Stimulated activated naive CD8-positive, alpha-beta T cell treated with anti-CD3 and anti-CD28 coated beads, Interleukin-15, amount 100 ng/mL, for 72 hours (primary cell): Measurements from ENCODE around the gene ERP44.
A peak's percentile ranks its signal among the peaks of the same experiment; 100 is the strongest.
"Not testable (repeated sequence)": the region's sequence is repeated elsewhere in the genome, so short reads cannot be mapped to it uniquely, and the experiment has no call there.

Experiments
- ATAC-seq: fragments of 150-1000 bp; cut with Tn5 transposase; 2 replicates; pipeline ENCODE4 v1.10.0; 2021; ENCODE audit warnings: mild to moderate bottlenecking, moderate library complexity
- DNase-seq, 2 donors: peaks; one replicate each; pipeline ENCODE4 v3.0.0; 2021 to 2022
- H3K27ac Mint-ChIP-seq, 2 donors: one replicate each; pipeline ENCODE4 v1.8.0; 2022; ENCODE audit warnings: mild to moderate bottlenecking in 2 of 2, mixed read lengths in 2 of 2, moderate library complexity in 2 of 2
- H3K27me3 Mint-ChIP-seq: one replicate; pipeline ENCODE4 v1.8.0; 2022; ENCODE audit warnings: mixed read lengths
- H3K4me1 Mint-ChIP-seq: one replicate; pipeline ENCODE4 v1.8.0; 2022; ENCODE audit warnings: mild to moderate bottlenecking, mixed read lengths
- H3K4me3 Mint-ChIP-seq, 2 donors: one replicate each; pipeline ENCODE4 v1.8.0; 2022; ENCODE audit warnings: mild to moderate bottlenecking in 2 of 2, mixed read lengths in 2 of 2, moderate library complexity in 1 of 2
- H3K9me3 Mint-ChIP-seq, 2 donors: one replicate each; pipeline ENCODE4 v1.8.0; 2022; ENCODE audit warnings: mixed read lengths in 2 of 2

Gene ERP44

DNA sequence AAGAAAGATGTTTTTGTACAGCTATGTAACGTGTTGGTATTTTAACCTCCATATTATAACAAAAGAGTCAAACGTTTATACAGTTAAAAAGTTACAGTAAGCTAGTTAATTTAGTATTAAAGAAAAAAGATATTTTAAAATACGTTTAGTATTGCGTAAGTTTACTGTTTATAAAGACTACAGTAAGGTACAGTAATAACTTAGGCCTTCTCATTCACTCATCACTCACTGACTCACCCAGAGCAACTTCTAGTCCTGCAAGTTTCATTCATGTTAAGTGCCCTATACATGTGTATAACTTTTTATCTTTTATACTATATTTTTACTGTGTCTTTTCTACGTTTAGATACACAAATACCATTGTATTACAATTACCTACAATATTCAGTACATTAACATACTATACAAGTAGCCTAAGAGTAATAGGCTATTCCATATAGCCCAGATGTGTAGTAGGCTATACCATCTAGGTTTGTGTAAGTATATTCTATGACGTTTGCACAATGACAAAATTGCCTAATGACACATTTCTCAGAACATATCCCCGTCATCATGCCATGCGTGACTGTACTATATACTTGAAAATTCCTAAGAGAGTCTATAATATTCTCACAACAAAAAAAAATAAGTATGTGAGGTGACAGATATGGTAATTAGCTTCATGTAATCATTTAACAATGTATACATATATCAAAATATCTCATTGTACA lies 33.8 kb downstream of the ERP44 start:
- Mint-ChIP-seq H3K9me3 (no peaks in the 10 kb centered on the region), H3K4me1 (peaks cover 14% of the 10 kb centered on the region), H3K27me3 (no peaks in the 10 kb centered on the region), H3K27ac (no peak overlapping the region), H3K4me3 (no peak overlapping the region)
- DNase-seq (no peak), ATAC-seq (no peak)

GRCh38 chr9:100063185-100063584 lies 35.6 kb downstream of the ERP44 start:
- Mint-ChIP-seq H3K27me3 (no peaks in the 10 kb centered on the region), H3K4me1 (peaks cover 18% of the 10 kb centered on the region), H3K9me3 (no peaks in the 10 kb centered on the region), H3K4me3 (no peak overlapping the region), H3K27ac (no peak overlapping the region)
- DNase-seq, result no peak
- ATAC-seq, result no peak

GRCh38 chr9:100062683-100063082 lies 36.1 kb downstream of the ERP44 start:
- not testable (repeated sequence) for H3K27ac Mint-ChIP-seq, H3K27me3 Mint-ChIP-seq, ATAC-seq, H3K9me3 Mint-ChIP-seq, DNase-seq, H3K4me3 Mint-ChIP-seq
- H3K4me1 Mint-ChIP-seq, result peaks cover 18% of the 10 kb centered on the region

DNA sequence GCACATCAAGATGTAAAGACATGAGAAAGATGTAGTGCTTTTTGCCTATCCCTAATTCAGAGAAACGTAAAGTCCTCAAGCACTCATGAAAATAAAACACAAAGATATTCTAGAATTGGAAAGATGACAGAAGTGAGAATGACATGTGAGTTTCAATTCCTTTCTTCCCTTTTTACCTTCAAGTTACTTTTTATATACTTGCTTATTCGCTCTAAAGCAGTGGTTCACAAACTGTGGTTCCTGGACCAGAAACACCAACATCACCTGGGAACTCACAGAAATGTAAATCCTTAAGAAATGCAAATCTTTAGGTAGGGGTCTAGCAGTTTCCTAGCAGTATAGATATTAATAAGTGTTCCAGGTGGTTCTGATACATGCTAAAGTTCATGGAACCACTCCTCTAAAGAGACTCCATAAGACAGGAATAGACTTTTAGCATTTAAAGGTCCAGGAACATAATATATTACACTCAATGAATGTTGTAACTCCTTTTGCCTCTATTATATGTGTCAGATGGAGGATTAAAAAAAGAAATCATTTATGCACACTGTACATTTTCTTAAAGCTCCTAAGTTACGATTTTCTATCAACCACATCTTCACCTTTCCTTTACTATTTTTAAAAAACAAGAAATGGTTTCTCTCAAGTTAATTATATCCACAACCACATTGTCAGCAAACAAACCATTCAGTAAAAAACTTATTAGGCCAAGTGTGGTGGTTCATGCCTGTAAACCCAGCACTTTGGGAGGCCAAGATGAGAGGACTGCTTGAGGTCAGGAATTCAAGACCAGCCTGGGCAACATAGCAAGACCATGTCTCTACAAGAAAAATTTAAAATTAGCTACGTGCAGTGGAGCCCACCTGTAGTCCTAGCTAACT lies 39.9 kb downstream of the ERP44 start:
- H3K27me3 Mint-ChIP-seq, result no peaks in the 10 kb centered on the region
- H3K9me3 Mint-ChIP-seq, result no peaks in the 10 kb centered on the region
- ATAC-seq (no peak), DNase-seq (no peak)
- peaks cover 6% of the 10 kb centered on the region for H3K4me1 Mint-ChIP-seq
- no peak overlapping the region for H3K27ac Mint-ChIP-seq
- H3K4me3 Mint-ChIP-seq, result no peak overlapping the region

- DNase-seq (no peak), ATAC-seq (no peak)
- H3K4me3 Mint-ChIP-seq, result no peak overlapping the region
- H3K4me1 Mint-ChIP-seq, result peaks cover 6% of the 10 kb centered on the region
- H3K27me3 Mint-ChIP-seq, result no peaks in the 10 kb centered on the region
- H3K27ac Mint-ChIP-seq, result peak overlapping the region in 1 of 2 donors; percentile 7
- no peaks in the 10 kb centered on the region for H3K9me3 Mint-ChIP-seq
Observed at GRCh38 chr9:100057624-100058023, 41.2 kb downstream of the ERP44 start.

GRCh38 chr9:100056561-100056960 lies 42.2 kb downstream of the ERP44 start:
- H3K27ac Mint-ChIP-seq, result peak overlapping the region in 1 of 2 donors; percentile 36
- H3K27me3 Mint-ChIP-seq, result no peaks in the 10 kb centered on the region
- no peak for DNase-seq
- H3K4me3 Mint-ChIP-seq, result no peak overlapping the region
- ATAC-seq, result no peak
- peaks cover 11% of the 10 kb centered on the region for H3K4me1 Mint-ChIP-seq
- no peaks in the 10 kb centered on the region for H3K9me3 Mint-ChIP-seq

- Mint-ChIP-seq H3K9me3 (no peaks in the 10 kb centered on the region), H3K27ac (no peak overlapping the region), H3K4me3 (no peak overlapping the region), H3K4me1 (peaks cover 5% of the 10 kb centered on the region), H3K27me3 (no peaks in the 10 kb centered on the region)
- DNase-seq, result no peak
- no peak for ATAC-seq
Observed at GRCh38 chr9:100052375-100052774, 46.4 kb downstream of the ERP44 start.

GRCh38 chr9:100049551-100049950 lies 49.2 kb downstream of the ERP44 start:
- no peak overlapping the region for H3K4me3 Mint-ChIP-seq

DNA sequence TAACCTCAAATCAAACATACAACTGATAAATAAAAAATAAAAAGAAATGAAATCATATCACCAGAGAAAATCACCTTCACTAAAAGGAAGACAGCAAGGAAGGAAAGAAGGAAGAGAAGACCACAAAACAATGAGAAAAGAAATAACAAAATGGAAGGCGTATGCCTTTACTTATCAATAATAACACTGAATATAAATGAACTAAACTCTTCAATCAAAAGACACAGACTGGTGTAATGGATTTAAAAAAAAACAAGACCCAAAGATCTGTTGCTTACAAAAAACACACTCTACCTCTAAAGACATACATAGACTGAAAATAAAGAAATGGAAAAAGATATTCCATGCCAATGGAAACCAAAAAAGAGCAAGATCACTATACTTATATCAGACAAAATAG lies 60.3 kb downstream of the ERP44 start:
- no peak overlapping the region for H3K27ac Mint-ChIP-seq
- H3K4me1 Mint-ChIP-seq, result peaks cover 36% of the 10 kb centered on the region

More at GRCh38 chr9:100049551-100049950, 49.2 kb downstream of the ERP44 start:
- no peak for DNase-seq
- Mint-ChIP-seq H3K27ac (no peak overlapping the region), H3K27me3 (no peaks in the 10 kb centered on the region), H3K4me1 (peaks cover 5% of the 10 kb centered on the region), H3K9me3 (no peaks in the 10 kb centered on the region)
- no peak for ATAC-seq

DNA sequence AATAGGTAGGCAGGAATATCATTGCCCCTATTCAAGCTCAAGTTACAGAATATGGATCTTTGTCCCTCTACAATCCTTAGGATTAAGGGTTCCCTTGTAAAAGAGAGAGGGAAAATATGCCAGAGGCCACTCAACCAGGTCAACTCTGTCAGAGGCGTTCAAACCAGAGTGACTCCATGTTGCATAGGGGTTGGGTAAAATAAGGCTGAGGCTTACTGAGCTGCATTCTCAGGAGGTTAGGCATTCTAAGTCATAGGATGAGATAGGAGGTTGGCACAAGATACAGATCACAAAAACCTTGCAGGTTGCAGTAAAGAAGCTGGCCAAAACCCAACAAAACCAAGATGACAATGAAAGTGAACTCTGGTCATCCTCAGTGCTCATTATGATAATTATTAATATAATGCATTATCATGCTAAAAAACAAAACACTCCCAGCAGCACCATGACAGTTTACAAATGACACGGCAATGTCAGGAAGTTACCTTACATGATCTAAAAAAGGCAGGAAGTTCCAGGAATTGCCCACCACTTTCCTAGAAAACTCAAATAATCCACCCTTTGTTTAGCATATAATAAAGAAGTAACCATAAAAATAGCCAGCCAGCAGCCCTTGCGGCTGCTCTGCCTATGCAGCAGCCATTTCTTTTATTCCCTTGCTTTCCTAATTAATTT lies 64.8 kb downstream of the ERP44 start:
- Mint-ChIP-seq H3K4me1 (peaks cover 38% of the 10 kb centered on the region), H3K27me3 (no peaks in the 10 kb centered on the region), H3K27ac (no peak overlapping the region), H3K9me3 (peaks cover 0 to 14% of the 10 kb centered on the region in 2 donors), H3K4me3 (no peak overlapping the region)
- no peak for DNase-seq
- no peak for ATAC-seq

More for the DNA sequence above, 60.3 kb downstream of the ERP44 start:
- ATAC-seq (no peak), DNase-seq (no peak)
- Mint-ChIP-seq H3K27me3 (no peaks in the 10 kb centered on the region), H3K9me3 (peaks cover 19 to 35% of the 10 kb centered on the region in 2 donors), H3K4me3 (no peak overlapping the region)

GRCh38 chr9:100030548-100030947 lies 68.3 kb downstream of the ERP44 start:
- ATAC-seq (no peak), DNase-seq (no peak)
- Mint-ChIP-seq H3K27ac (peak overlapping the region in 1 of 2 donors; percentile 54), H3K9me3 (no peaks in the 10 kb centered on the region), H3K4me1 (peaks cover 24% of the 10 kb centered on the region), H3K4me3 (no peak overlapping the region), H3K27me3 (no peaks in the 10 kb centered on the region)

DNA sequence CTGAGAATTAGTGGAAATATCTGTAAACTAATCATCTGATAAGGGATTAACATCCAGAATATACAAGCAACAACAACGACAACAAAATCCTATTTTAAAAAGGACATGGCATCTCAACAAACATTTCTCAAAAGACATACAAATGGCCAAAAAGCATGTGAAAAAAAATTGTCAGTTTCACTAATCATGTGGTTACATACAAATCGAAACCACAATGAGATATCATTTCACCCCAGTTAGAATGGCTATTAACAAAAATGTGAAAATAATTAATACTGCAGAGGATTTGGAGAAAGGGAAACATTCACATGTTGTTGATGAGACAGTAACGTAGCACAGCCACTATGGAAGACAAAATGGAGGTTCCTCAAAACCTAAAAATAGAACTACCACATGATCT lies 69.5 kb downstream of the ERP44 start:
- ATAC-seq (no peak), DNase-seq (no peak)
- H3K4me1 Mint-ChIP-seq, result peaks cover 16% of the 10 kb centered on the region
- no peaks in the 10 kb centered on the region for H3K27me3 Mint-ChIP-seq
- H3K4me3 Mint-ChIP-seq, result no peak overlapping the region
- H3K27ac Mint-ChIP-seq, result no peak overlapping the region
- H3K9me3 Mint-ChIP-seq, result no peaks in the 10 kb centered on the region

- Mint-ChIP-seq H3K9me3 (no peaks in the 10 kb centered on the region), H3K4me1 (peaks cover 10% of the 10 kb centered on the region), H3K27me3 (no peaks in the 10 kb centered on the region), H3K4me3 (no peak overlapping the region), H3K27ac (no peak overlapping the region)
- DNase-seq (peak; percentile 62 to 68), ATAC-seq (peak; percentile 87)
Observed at GRCh38 chr9:100028201-100028784, 70.5 kb downstream of the ERP44 start.

DNA sequence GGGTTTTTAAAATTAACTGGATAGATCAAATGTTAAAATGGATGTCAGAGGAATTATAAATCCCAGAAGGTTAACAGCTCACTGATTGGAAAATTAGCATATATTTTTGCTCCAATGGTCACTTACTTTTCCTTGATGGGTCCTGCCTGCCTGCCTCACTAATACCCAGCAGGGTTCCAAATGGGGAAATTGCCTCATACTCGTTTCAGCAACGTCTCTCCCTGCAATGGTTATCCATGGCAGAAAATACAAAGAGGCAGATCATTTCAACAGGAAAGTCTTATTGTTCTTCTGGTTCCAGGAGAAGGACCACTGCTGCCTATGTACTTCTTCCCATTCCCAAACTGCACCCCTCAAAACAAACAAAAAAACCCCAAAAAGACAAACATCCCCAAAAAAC lies 71.3 kb downstream of the ERP44 start:
- peaks cover 10% of the 10 kb centered on the region for H3K4me1 Mint-ChIP-seq
- H3K27me3 Mint-ChIP-seq, result no peaks in the 10 kb centered on the region

GRCh38 chr9:100021931-100022330 lies 76.9 kb downstream of the ERP44 start:
- Mint-ChIP-seq H3K9me3 (no peaks in the 10 kb centered on the region), H3K27me3 (no peaks in the 10 kb centered on the region), H3K4me1 (no peaks in the 10 kb centered on the region), H3K27ac (peak overlapping the region in 1 of 2 donors; percentile 47), H3K4me3 (no peak overlapping the region)
- DNase-seq (no peak), ATAC-seq (no peak)

More for the DNA sequence above, 71.3 kb downstream of the ERP44 start:
- H3K4me3 Mint-ChIP-seq, result no peak overlapping the region
- no peaks in the 10 kb centered on the region for H3K9me3 Mint-ChIP-seq
- no peak overlapping the region for H3K27ac Mint-ChIP-seq
- ATAC-seq (no peak), DNase-seq (no peak)
